ENCODE results near the gene CDH4.

Gene CDH4

GRCh38 chr20:61631751-61632150, 379.7 kb downstream of the CDH4 start:
- DNase-seq (ENCODE audit: low spot score) = no peak

GRCh38 chr20:61633004-61633403, 380.9 kb downstream of the CDH4 start:
- DNase-seq (ENCODE audit: low spot score) = no peak

- DNase-seq (ENCODE audit: low spot score) = no peak
Observed at GRCh38 chr20:61634376-61635145, 382.5 kb downstream of the CDH4 start.

GRCh38 chr20:61635721-61636455, 383.8 kb downstream of the CDH4 start:
- DNase-seq (ENCODE audit: low spot score) = no peak

- DNase-seq (ENCODE audit: low spot score) = no peak
Observed at GRCh38 chr20:61636531-61637116, 384.6 kb downstream of the CDH4 start.

GRCh38 chr20:61638802-61639585, 386.9 kb downstream of the CDH4 start:
- DNase-seq (ENCODE audit: low spot score) = no peak

GRCh38 chr20:61640131-61640870, 388.2 kb downstream of the CDH4 start:
- DNase-seq (ENCODE audit: low spot score) = no peak

- DNase-seq (ENCODE audit: low spot score) = no peak
Observed at GRCh38 chr20:61640871-61641245, 388.8 kb downstream of the CDH4 start.

- DNase-seq (ENCODE audit: low spot score) = no peak
Observed at GRCh38 chr20:61643656-61644377, 391.8 kb downstream of the CDH4 start.

GRCh38 chr20:61644378-61645076, 392.5 kb downstream of the CDH4 start:
- no peak for DNase-seq (ENCODE audit: low spot score)

- DNase-seq (ENCODE audit: low spot score) = no peak
Observed at GRCh38 chr20:61645732-61646131, 393.7 kb downstream of the CDH4 start.

GRCh38 chr20:61646453-61646852, 394.4 kb downstream of the CDH4 start:
- DNase-seq (ENCODE audit: low spot score) = no peak

- no peak for DNase-seq (ENCODE audit: low spot score)
Observed at GRCh38 chr20:61646986-61647385, 394.9 kb downstream of the CDH4 start.

- DNase-seq (ENCODE audit: low spot score) = no peak
Observed at GRCh38 chr20:61647702-61648101, 395.6 kb downstream of the CDH4 start.

- DNase-seq (ENCODE audit: low spot score) = no peak
Observed at GRCh38 chr20:61649105-61649859, 397.2 kb downstream of the CDH4 start.

- no peak for DNase-seq (ENCODE audit: low spot score)
Observed at GRCh38 chr20:61649860-61650162, 397.8 kb downstream of the CDH4 start.

GRCh38 chr20:61650912-61651733, 399.1 kb downstream of the CDH4 start:
- DNase-seq (ENCODE audit: low spot score) = no peak

GRCh38 chr20:61652146-61652545, 400.1 kb downstream of the CDH4 start:
- DNase-seq (ENCODE audit: low spot score) = no peak

GRCh38 chr20:61654726-61655125, 402.7 kb downstream of the CDH4 start:
- no peak for DNase-seq (ENCODE audit: low spot score)
